Progenitor cell of endocrine pancreas (in vitro differentiated cells): ENCODE data around the gene GPR148. TPM values are rescaled to one million over a fixed set of nuclear protein-coding genes. Genes with fewer than 3 reads are reported as not detected.

ENCODE experiments used
- DNase-seq: peaks from one replicate; pipeline ENCODE4 v3.0.0; 2021; ENCODE audit warnings: low spot score; ENCODE audit not compliant: unreplicated experiment
- H3K27ac Mint-ChIP-seq: 2 replicates; pipeline ENCODE4 v1.8.0; 2021; ENCODE audit warnings: mild to moderate bottlenecking, moderate library complexity, mixed read lengths
- H3K27me3 Mint-ChIP-seq: 2 replicates; pipeline ENCODE4 v1.8.0; 2021; ENCODE audit warnings: mixed read lengths
- H3K36me3 Mint-ChIP-seq: 2 replicates; pipeline ENCODE4 v1.8.0; 2022; ENCODE audit warnings: mixed read lengths; ENCODE audit not compliant: insufficient read depth
- H3K4me1 Mint-ChIP-seq: 2 replicates; pipeline ENCODE4 v1.8.0; 2021; ENCODE audit warnings: low read depth, mixed read lengths
- H3K4me3 Mint-ChIP-seq: 2 replicates; pipeline ENCODE4 v1.8.0; 2021; ENCODE audit warnings: low read depth, mild to moderate bottlenecking, moderate library complexity, mixed read lengths
- H3K9me3 Mint-ChIP-seq: 2 replicates; pipeline ENCODE4 v1.8.0; 2021; ENCODE audit warnings: low read depth, mixed read lengths
- CTCF ChIP-seq: fragments of 200-600 bp; sonication (generic); IDR thresholded peaks from one replicate; pipeline ENCODE4 v1.5.0; 2021; ENCODE audit warnings: antibody characterized with exemption, mild to moderate bottlenecking; ENCODE audit not compliant: unreplicated experiment
- total RNA-seq: library from RNA; stranded (reverse); gene quantifications from 2 replicates; pipeline ENCODE4 v1.2.1, GENCODE V29; 2021

Gene GPR148
- total RNA-seq, 1 donor from 2014 or later = 0.46 TPM

DNA sequence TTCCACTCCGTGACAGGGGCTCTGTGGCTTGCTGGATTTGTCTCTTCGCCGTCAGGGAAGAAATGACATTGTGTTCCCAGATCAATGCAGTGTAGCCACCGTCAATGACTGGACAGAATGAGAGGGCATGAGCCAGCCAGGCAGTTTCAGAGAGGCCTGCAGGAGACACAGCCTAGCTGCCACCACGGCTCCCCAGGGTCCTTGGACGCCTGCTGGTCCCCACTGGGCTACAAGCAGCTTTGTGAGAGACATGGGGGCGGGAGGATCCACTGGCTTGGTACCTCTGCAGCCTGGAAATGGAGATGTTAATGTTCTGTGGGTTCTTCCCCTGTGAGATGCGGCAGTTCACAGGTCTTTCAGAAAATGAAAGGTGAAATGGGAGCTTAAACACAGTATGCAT is 14.4 kb downstream of the GPR148 start:
- peaks cover 14% of the 10 kb centered on the region for H3K27me3 Mint-ChIP-seq
- no peak for TF ChIP-seq CTCF
- H3K36me3 Mint-ChIP-seq = no peaks in the 10 kb centered on the region
- peak overlapping the region; percentile 67 for H3K27ac Mint-ChIP-seq
- H3K9me3 Mint-ChIP-seq = no peaks in the 10 kb centered on the region
- peaks cover 19% of the 10 kb centered on the region for H3K4me1 Mint-ChIP-seq
- H3K4me3 Mint-ChIP-seq = no peak overlapping the region
- DNase-seq = no peak

DNA sequence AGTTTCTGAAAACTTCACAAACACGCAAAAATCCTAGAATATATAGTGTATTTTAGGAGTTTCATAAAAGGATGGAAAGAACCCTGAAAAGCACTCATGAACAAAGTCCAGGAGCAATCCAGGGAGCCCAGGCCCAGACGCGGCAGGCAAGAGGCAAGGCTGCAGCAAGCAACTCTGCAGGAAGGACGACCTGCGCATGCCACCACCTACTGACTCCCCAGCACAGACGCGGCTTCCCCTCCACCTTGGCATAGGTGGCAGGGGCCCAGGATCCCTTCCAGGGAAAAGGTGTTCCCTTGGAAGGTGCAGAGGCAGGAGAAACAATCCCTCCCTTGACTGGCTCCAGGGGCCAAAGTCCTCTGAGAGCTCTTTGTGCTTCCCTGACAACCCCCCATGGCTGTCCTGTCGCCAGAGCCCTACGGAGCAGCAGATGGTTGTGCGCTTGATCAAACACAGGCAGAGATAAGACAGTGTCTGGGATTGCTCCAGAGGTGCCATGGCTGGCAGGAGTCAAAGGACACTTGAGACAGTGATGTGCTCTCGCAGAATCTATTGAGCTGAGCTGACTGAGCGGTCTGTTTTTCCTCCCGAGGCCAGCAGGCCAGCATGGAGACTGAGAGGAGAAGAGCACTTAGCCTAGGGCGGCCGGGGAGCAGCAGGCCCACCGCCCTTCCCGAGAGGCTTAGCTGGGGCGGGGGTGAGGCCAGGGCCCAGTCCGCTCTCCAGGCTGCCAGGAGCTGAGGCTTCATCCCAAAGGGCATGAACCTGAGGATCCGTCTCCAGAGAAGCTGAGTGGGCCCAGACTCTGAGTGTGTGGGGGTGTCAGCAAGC is 15.6 kb downstream of the GPR148 start:
- DNase-seq = no peak
- Mint-ChIP-seq H3K27me3 (peaks cover 14% of the 10 kb centered on the region), H3K4me1 (peaks cover 19% of the 10 kb centered on the region), H3K36me3 (no peaks in the 10 kb centered on the region), H3K27ac (peak overlapping the region; percentile 57), H3K9me3 (no peaks in the 10 kb centered on the region), H3K4me3 (peak overlapping the region; percentile 18)
- no peak for TF ChIP-seq CTCF

GRCh38 chr2:130749078-130749477 is 20.2 kb downstream of the GPR148 start:
- Mint-ChIP-seq H3K4me1 (peaks cover 11% of the 10 kb centered on the region), H3K36me3 (no peaks in the 10 kb centered on the region), H3K27me3 (peaks cover 18% of the 10 kb centered on the region), H3K9me3 (no peaks in the 10 kb centered on the region), H3K27ac (no peak overlapping the region), H3K4me3 (no peak overlapping the region)
- no peak for TF ChIP-seq CTCF
- DNase-seq = no peak

GRCh38 chr2:130749641-130750040 is 20.8 kb downstream of the GPR148 start:
- peaks cover 6% of the 10 kb centered on the region for H3K4me1 Mint-ChIP-seq
- H3K9me3 Mint-ChIP-seq = no peaks in the 10 kb centered on the region
- no peaks in the 10 kb centered on the region for H3K36me3 Mint-ChIP-seq
- no peak overlapping the region for H3K27ac Mint-ChIP-seq
- no peak overlapping the region for H3K4me3 Mint-ChIP-seq
- no peak for TF ChIP-seq CTCF
- H3K27me3 Mint-ChIP-seq = peaks cover 20% of the 10 kb centered on the region
- no peak for DNase-seq

GRCh38 chr2:130754811-130755210 is 25.9 kb downstream of the GPR148 start:
- H3K36me3 Mint-ChIP-seq = no peaks in the 10 kb centered on the region
- H3K4me1 Mint-ChIP-seq = peaks cover 3% of the 10 kb centered on the region
- DNase-seq = no peak
- TF ChIP-seq CTCF = no peak
- H3K27ac Mint-ChIP-seq = no peak overlapping the region
- no peaks in the 10 kb centered on the region for H3K9me3 Mint-ChIP-seq
- peak overlapping the region; percentile 84 for H3K4me3 Mint-ChIP-seq
- H3K27me3 Mint-ChIP-seq = peaks cover 40% of the 10 kb centered on the region
